HEK293 (cell line): ENCODE data around the gene ASXL1.

Source experiments
- MEIS1 ChIP-seq: sonication (generic); formaldehyde crosslinking; IDR thresholded peaks from 2 replicates; pipeline ENCODE4 v1.8.1; 2022; ENCODE audit warnings: missing genetic modification reagents, mild to moderate bottlenecking, borderline replicate concordance
- PBX3 ChIP-seq: sonication (generic); formaldehyde crosslinking; IDR thresholded peaks from 2 replicates; pipeline ENCODE4 v1.8.1; 2022; ENCODE audit warnings: mild to moderate bottlenecking, moderate library complexity, missing genetic modification reagents
- ZNF114 ChIP-seq: fragments of 450-650 bp; formaldehyde crosslinking; IDR thresholded peaks from 2 replicates; pipeline ENCODE4 v1.5.0; 2017; ENCODE audit warnings: missing biosample characterization, missing genetic modification characterization
- ZNF121 ChIP-seq: fragments of 450-650 bp; formaldehyde crosslinking; IDR thresholded peaks from 2 replicates; pipeline ENCODE4 v1.5.1; 2016; ENCODE audit warnings: missing biosample characterization, missing genetic modification characterization
- ZNF223 ChIP-seq: fragments of 450-650 bp; formaldehyde crosslinking; IDR thresholded peaks from 2 replicates; pipeline ENCODE4 v1.5.1; 2016; ENCODE audit warnings: missing biosample characterization, missing genetic modification characterization
- ZNF239 ChIP-seq: fragments of 450-650 bp; formaldehyde crosslinking; IDR thresholded peaks from 2 replicates; pipeline ENCODE4 v1.5.1; 2016; ENCODE audit warnings: missing biosample characterization, missing genetic modification characterization
- ZNF274 ChIP-seq, 2 experiments: fragments of 200-500 bp in 1 of 2; fragments of 450-650 bp in 1 of 2; sonication (Bioruptor generic) in 1 of 2; formaldehyde crosslinking in 1 of 2; IDR thresholded peaks; 2 replicates each; pipeline versions ENCODE4 v1.5.1 to v1.6.1; 2014 to 2016; ENCODE audit warnings: borderline replicate concordance in 1 of 2, inconsistent platforms in 1 of 2, low read length in 1 of 2, missing biosample characterization in 1 of 2, missing genetic modification characterization in 1 of 2
- ZNF354C ChIP-seq: fragments of 450-650 bp; formaldehyde crosslinking; IDR thresholded peaks from 2 replicates; pipeline ENCODE4 v1.5.1; 2016; ENCODE audit warnings: missing biosample characterization, missing genetic modification characterization, low read depth, borderline replicate concordance
- ZNF37A ChIP-seq: fragments of 450-650 bp; IDR thresholded peaks from 2 replicates; pipeline ENCODE4 v1.5.1; 2018; ENCODE audit warnings: missing biosample characterization, missing genetic modification characterization
- ZNF549 ChIP-seq: fragments of 450-650 bp; IDR thresholded peaks from 2 replicates; pipeline ENCODE4 v1.5.1; 2018; ENCODE audit warnings: missing biosample characterization, missing genetic modification characterization, mild to moderate bottlenecking, inconsistent platforms, moderate library complexity
- ZNF654 ChIP-seq: fragments of 450-650 bp; formaldehyde crosslinking; IDR thresholded peaks from 2 replicates; pipeline ENCODE4 v1.5.1; 2016; ENCODE audit warnings: low read depth, missing biosample characterization, missing genetic modification characterization
- TF ChIP-seq, protein P1 (sequence below): fragments of 450-650 bp; formaldehyde crosslinking; IDR thresholded peaks from 2 replicates; pipeline ENCODE4 v1.5.1; 2016; ENCODE audit warnings: missing biosample characterization, missing genetic modification characterization, borderline replicate concordance

GRCh38 chr20:32451682-32452461 is 93.7 kb downstream of the ASXL1 start:
- no peak for TF ChIP-seq ZNF274 (IDR thresholded peaks at IDR 0.05; ENCODE audit: low read length)
- no peak for TF ChIP-seq ZNF274 (tag by site-specific recombination; IDR thresholded peaks at IDR 0.05; ENCODE audit: borderline replicate concordance)
- no peak for TF ChIP-seq ZNF121 (tag by site-specific recombination)
- no peak for TF ChIP-seq ZNF354C (tag by site-specific recombination)
- no peak for TF ChIP-seq ZNF223 (tag by site-specific recombination)
- no peak for TF ChIP-seq MEIS1 (CRISPR knock-in tag)
- TF ChIP-seq ZNF549 (tag by site-specific recombination), result no peak
- no peak for TF ChIP-seq ZNF654 (tag by site-specific recombination)
- no peak for TF ChIP-seq ZNF114 (tag by site-specific recombination)
- TF ChIP-seq PBX3 (CRISPR knock-in tag), result no peak
- no peak for TF ChIP-seq ZNF239 (tag by site-specific recombination)
- TF ChIP-seq ZNF37A (tag by site-specific recombination), result no peak
- TF ChIP-seq, protein P1, sequence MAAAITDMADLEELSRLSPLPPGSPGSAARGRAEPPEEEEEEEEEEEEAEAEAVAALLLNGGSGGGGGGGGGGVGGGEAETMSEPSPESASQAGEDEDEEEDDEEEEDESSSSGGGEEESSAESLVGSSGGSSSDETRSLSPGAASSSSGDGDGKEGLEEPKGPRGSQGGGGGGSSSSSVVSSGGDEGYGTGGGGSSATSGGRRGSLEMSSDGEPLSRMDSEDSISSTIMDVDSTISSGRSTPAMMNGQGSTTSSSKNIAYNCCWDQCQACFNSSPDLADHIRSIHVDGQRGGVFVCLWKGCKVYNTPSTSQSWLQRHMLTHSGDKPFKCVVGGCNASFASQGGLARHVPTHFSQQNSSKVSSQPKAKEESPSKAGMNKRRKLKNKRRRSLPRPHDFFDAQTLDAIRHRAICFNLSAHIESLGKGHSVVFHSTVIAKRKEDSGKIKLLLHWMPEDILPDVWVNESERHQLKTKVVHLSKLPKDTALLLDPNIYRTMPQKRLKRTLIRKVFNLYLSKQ, result no peak
